GM18868 (cell line): ENCODE results near the gene PAK2.
A peak's percentile ranks its signal among the peaks of the same experiment; 100 is the strongest.
"Not testable (repeated sequence)": the region's sequence is repeated elsewhere in the genome, so short reads cannot be mapped to it uniquely, and the experiment has no call there.

Experiments
- ATAC-seq: cut with Tn5 transposase; IDR thresholded peaks from one replicate; pipeline ENCODE4 v1.9.1; 2021; ENCODE audit warnings: mild to moderate bottlenecking, moderate library complexity; ENCODE audit not compliant: unreplicated experiment

PAK2 gene

GRCh38 chr3:196777836-196778235, 38.2 kb downstream of the PAK2 start:
- ATAC-seq = no peak

DNA sequence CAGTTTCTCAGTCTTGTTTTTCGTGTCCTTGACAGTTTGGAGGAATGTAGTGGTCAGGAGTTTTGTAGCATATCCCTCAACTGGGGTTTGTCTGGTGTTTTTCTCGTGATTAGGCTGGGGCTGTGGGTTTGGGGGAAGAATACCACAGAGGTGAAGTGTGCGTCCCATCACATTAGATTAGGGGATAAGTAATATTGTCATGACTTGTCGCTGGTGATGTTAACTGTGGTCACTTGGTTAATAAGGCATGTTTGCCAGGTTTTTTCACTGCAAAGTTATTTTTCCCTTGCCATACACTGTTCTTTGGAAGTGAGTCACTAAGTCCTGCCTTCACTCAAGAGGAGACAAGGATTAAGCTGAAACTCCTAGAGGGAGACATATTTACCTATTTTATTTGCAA, 39.1 kb downstream of the PAK2 start:
- no peak for ATAC-seq

GRCh38 chr3:196782511-196782910, 42.9 kb downstream of the PAK2 start:
- ATAC-seq = no peak

DNA sequence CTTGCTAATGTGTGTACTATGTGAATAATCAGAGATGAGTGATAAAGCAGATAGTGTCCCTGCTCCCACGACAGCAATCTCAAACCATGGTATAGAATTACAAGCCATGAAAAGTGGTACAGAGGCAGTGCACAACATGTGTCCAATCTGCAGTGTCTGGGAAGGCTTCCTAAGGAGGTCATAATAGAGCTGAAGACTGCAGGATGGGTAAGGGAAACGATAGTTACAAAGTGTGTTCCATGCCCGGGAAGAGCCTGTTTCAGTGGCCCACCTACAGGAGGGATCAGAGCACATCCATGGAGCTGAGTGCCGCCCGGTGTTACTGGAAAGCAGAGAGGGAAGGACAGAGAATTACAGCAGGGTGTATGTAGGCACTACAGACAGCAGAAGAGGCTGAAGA, 48.9 kb downstream of the PAK2 start:
- ATAC-seq = no peak

GRCh38 chr3:196789885-196790359, 50.3 kb downstream of the PAK2 start:
- ATAC-seq = no peak

- ATAC-seq = no peak
Observed at GRCh38 chr3:196790636-196791035, 51.0 kb downstream of the PAK2 start.

- no peak for ATAC-seq
Observed at GRCh38 chr3:196792771-196793170, 53.1 kb downstream of the PAK2 start.

- no peak for ATAC-seq
Observed at GRCh38 chr3:196793246-196793645, 53.6 kb downstream of the PAK2 start.

DNA sequence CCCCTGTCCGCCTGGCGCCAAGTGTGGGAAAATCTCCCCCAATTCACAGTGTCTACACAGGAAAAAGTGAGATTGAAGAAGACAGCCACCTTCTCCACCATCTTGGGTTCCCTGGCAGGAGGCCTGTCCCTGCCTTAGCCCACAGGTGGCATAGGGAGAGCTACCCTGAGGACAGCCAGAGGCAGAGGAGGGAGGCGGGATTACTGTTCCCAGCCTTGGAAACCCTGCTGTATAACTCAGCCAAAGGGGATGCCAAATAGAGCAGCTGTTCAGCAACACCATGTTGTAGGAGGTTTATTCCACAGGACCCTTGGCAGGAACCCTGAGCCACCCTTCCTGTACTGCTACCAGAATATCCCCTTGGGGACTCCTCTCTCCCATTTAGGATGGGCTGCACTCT, 54.8 kb downstream of the PAK2 start:
- ATAC-seq = no peak

GRCh38 chr3:196796317-196796716, 56.7 kb downstream of the PAK2 start:
- no peak for ATAC-seq

DNA sequence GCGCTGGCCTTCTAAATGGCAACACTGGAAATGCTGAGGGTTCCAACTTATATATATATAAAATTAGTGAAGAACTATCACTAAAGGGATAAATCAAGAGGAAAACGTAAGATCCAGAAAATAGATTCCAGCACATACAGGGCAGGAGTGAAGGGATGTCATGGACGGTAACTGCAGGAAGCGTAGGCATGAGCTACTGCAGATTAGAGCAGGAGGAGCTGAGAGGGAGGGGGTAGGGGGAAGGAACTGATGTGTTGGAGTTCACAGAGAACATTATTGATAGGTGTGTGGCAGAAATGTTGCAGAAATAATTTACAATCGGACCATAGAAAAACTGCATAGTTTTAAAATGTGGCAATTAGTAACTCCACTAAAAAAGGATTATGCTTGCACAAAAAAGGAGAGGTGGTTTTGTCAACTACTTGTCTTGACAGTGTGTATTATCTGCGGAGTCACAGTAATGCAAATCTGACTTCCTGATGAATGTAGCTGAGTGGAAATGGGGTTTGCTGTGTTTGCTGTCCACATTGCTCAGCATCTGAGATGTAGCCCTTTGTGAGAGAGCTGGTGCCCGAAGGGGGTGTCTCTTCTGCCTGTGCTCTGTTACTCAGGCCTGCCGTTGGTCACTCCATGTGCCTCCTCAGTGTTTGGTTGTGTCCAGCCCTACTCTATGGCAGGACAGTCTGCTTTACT, 61.2 kb downstream of the PAK2 start:
- ATAC-seq = no peak

DNA sequence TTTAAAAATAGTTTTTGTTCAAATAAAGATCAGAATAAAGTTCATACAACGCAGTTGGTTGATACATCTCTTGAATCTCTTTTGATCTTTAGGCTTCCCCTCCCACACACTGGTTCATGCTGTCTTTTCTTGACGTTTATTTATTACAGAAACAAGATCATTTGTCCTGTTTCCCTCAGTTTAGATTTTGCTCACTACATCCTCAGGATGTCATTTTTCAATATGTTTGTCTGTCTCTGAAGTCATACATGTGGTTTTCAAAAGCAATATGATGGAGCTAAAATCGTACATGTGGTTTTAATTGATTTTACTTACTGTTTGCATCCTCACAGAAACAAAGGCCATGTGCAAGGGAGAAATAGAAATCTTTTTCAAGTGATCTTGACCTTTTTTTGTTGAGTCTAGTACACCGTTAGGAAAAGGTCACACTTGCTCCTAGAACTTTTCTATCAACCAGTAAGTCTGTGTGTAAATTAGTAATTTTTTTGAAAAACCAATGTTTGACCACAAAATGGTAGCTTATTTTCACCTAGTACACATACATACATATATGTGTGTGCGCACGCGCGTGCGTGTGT, 64.3 kb downstream of the PAK2 start:
- no peak for ATAC-seq

GRCh38 chr3:196804773-196805172, 65.1 kb downstream of the PAK2 start:
- no peak for ATAC-seq

GRCh38 chr3:196810963-196811581, 71.4 kb downstream of the PAK2 start:
- ATAC-seq = no peak

- ATAC-seq = no peak
Observed at GRCh38 chr3:196812853-196813252, 73.2 kb downstream of the PAK2 start.

DNA sequence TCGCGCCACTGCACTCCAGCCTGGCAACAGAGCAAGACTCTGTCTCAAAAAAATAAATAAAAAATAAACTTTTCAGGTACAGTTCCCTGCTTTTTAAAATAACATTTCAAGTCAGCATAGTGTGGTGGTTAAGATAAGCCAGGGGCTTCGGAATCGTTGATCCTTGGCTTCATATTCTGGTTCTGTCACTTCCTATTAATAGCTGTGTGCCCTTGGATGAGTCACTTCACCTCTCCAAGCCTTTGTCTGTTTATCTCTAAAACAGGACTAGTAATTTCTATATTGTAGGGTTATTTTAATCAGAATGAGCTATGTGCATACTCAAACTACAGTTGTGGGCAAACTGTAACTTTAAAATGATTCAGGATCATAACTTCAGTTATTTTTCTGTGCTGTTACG, 74.2 kb downstream of the PAK2 start:
- ATAC-seq = no peak

DNA sequence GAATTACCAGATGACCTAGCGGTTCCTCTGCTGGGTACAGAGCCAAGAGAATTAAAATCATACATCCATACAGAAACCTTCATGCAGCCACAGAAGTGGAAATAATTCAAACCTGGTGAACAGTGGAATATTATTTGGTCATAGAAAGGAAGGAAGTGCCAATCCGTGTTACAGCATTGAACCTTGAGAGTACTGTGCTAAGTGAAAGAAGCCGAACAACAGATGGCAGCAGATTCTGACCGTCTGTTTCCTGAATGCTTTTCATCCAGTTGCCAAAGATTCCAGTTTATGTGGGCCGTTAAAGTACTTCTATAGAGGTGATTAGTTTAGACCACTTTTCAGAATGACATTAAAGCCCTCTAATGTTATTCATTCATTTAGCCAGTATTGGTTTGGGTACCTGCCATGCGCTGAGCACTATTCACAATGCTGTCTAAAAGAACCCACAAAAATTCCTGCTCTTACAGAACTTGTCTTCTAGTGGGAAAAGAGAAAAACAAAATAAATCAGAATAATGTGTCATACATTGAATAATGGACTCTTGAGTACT, 82.2 kb downstream of the PAK2 start:
- no peak for ATAC-seq

DNA sequence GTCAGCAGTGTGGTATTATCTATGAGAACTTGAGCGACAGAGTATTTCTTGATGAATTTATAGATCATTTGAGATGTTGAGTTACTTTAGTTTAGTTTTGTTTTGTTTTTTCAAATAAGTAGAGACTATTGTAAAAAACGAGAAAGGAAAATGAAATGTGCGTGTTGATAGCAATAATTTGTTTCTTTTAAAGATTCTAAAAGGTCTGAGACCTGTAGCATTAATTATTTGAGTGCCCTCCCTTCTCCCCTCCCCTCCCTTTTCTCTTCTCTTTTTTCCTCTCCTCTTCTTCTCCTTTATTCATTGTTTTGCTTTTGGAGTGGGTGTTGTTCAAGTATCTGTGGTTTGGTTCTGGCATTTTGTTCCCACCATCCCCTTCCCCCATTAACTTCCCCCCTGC, 90.0 kb downstream of the PAK2 start:
- ATAC-seq = not testable (repeated sequence)

- ATAC-seq = no peak
Observed at GRCh38 chr3:196835086-196835485, 95.4 kb downstream of the PAK2 start.

DNA sequence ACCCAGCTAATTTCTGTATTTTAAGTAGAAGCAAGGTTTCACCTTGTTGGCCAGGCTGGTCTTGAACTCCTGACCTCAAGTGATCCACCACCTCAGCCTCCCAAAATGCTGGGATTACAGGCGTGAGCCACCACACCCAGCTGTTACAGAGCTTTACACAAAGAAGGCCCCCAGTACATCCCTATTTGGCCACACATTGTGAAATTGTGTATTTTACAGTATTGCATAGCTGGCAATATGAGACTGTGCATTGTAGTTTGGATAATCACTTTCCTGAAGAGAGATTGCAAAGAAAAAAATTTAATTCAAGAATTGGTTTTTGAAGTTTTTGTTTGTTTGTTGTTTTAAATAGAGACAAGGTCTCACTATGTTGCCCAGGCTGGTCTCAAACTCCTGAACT, 97.0 kb downstream of the PAK2 start:
- not testable (repeated sequence) for ATAC-seq

GRCh38 chr3:196837819-196838420, 98.3 kb downstream of the PAK2 start:
- ATAC-seq = peak; percentile 72

- not testable (repeated sequence) for ATAC-seq
Observed at GRCh38 chr3:196839351-196839750, 99.7 kb downstream of the PAK2 start.
